GM23248 (cell line): Measurements from ENCODE around the gene POLR1E. TPM values are rescaled to one million over a fixed set of nuclear protein-coding genes. Genes with fewer than 3 reads are reported as not detected.

Experiments
- DNase-seq: peaks from one replicate; pipeline ENCODE4 v3.0.0-alpha.2; 2015
- H2AFZ ChIP-seq: fragments of 200-600 bp; sonication (generic); 2 replicates; pipeline ENCODE4 v1.6.1; 2016; ENCODE audit warnings: antibody characterized with exemption
- H3F3A ChIP-seq: fragments of 200-600 bp; sonication (generic); 2 replicates; pipeline ENCODE4 v1.6.1; 2016; ENCODE audit warnings: mild to moderate bottlenecking, antibody characterized with exemption, mixed run types; ENCODE audit not compliant: insufficient read depth
- H3K27ac ChIP-seq: fragments of 200-600 bp; sonication (generic); 2 replicates; pipeline ENCODE4 v1.5.1; 2016; ENCODE audit warnings: mild to moderate bottlenecking
- H3K27me3 ChIP-seq: fragments of 200-600 bp; sonication (generic); replicated peaks from 2 replicates; pipeline ENCODE4 v1.6.1; 2016; ENCODE audit warnings: mild to moderate bottlenecking; ENCODE audit not compliant: insufficient read depth
- H3K36me3 ChIP-seq: fragments of 200-600 bp; sonication (generic); 2 replicates; pipeline ENCODE4 v1.6.1; 2016; ENCODE audit warnings: low read depth, mild to moderate bottlenecking
- H3K4me1 ChIP-seq: fragments of 200-600 bp; sonication (generic); 2 replicates; pipeline ENCODE4 v1.6.1; 2016; ENCODE audit warnings: mild to moderate bottlenecking; ENCODE audit not compliant: insufficient read depth
- H3K4me2 ChIP-seq: fragments of 200-600 bp; sonication (generic); one replicate; pipeline ENCODE4 v1.6.1; 2016; ENCODE audit warnings: mild to moderate bottlenecking; ENCODE audit not compliant: unreplicated experiment
- H3K4me3 ChIP-seq: fragments of 200-600 bp; sonication (generic); 2 replicates; pipeline ENCODE4 v1.5.1; 2016; ENCODE audit warnings: mild to moderate bottlenecking
- H3K79me2 ChIP-seq: fragments of 200-600 bp; sonication (generic); 2 replicates; pipeline ENCODE4 v1.6.1; 2016; ENCODE audit warnings: mild to moderate bottlenecking; ENCODE audit not compliant: insufficient read depth
- H3K9ac ChIP-seq: fragments of 200-600 bp; sonication (generic); 2 replicates; pipeline ENCODE4 v1.6.1; 2016; ENCODE audit warnings: mild to moderate bottlenecking
- H3K9me2 ChIP-seq: fragments of 200-600 bp; sonication (generic); 2 replicates; pipeline ENCODE4 v1.6.1; 2016; ENCODE audit warnings: mixed run types, mild to moderate bottlenecking, moderate library complexity; ENCODE audit not compliant: insufficient read depth
- H3K9me3 ChIP-seq: fragments of 200-600 bp; sonication (generic); one replicate; pipeline ENCODE4 v1.6.1; 2017; ENCODE audit warnings: low read depth
- H4K20me1 ChIP-seq: fragments of 200-600 bp; sonication (generic); 2 replicates; pipeline ENCODE4 v1.6.0; 2016; ENCODE audit not compliant: insufficient read depth
- EZH2 ChIP-seq: fragments of 200-600 bp; sonication (generic); IDR thresholded peaks from 2 replicates; pipeline ENCODE4 v1.6.1; 2018; ENCODE audit warnings: antibody characterized with exemption, mild to moderate bottlenecking; ENCODE audit not compliant: insufficient read depth, poor library complexity, severe bottlenecking
- EZH2phosphoT487 ChIP-seq: fragments of 200-600 bp; sonication (generic); IDR thresholded peaks from 2 replicates; pipeline ENCODE4 v1.6.1; 2018; ENCODE audit warnings: antibody characterized with exemption, moderate library complexity, mild to moderate bottlenecking, low read depth; ENCODE audit not compliant: insufficient read depth
- WGBS, 2 experiments: methylation state at CpG; one replicate each; pipeline ENCODE4 v1.1.6; 2015 to 2017; ENCODE audit warnings: low lambda C conversion rate in 2 of 2, low coverage in 1 of 2; ENCODE audit errors: missing lambda C conversion rate in 2 of 2; 5-methylcytosine and 5-hydroxymethylcytosine counted together
- in situ Hi-C: fragments of 300-500 bp; cut with MboI; formaldehyde crosslinking; loops from 2 replicates; pipeline ENCODE4 v1.15.0; 2020
- polyA plus RNA-seq: library from polyadenylated mRNA; unstranded; fragments of >200 nt; fragmentation: Nextera tagmentation; extraction: Ambion mirVana; gene quantifications from 2 replicates; pipeline ENCODE4 v1.2.1, GENCODE V29; 2016
- total RNA-seq: library from RNA; depleted of rRNA; stranded (reverse); fragments of >200 nt; shearing (Covaris generic); gene quantifications from 2 replicates; pipeline ENCODE4 v1.2.3, GENCODE V29; 2014

Gene POLR1E
- total and polyA plus RNA-seq, 2 experiments from 2014 or later: 16.9 to 27.5 TPM

DNA sequence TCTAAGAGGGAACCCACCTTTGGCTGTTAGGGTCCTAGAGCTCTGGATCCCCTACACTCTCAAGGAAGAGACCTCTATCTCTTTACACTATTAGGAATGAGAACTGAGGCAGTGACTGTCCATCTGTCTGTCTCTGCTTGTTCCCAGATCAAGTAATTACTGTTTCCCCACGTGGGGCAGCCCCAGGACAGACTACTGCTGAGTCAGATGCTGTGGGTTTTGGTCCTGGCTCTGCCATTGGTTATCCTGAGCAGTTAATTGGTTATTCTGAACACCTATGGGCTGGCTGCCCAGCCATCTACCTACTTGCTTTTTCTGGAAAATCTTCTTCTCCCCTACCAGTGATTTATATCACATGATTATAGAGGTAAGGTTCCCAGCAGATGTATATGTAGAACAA, 57.1 kb downstream of the POLR1E start:
- Histone ChIP-seq H3K27me3 (no peaks in the 10 kb centered on the region), H3K4me2 (no peak overlapping the region), H3K36me3 (no peaks in the 10 kb centered on the region; the same call in 1 of the 2 replicates), H3F3A (no peaks in the 10 kb centered on the region), H3K79me2 (no peaks in the 10 kb centered on the region), H3K4me1 (no peaks in the 10 kb centered on the region), H2AFZ (no peak overlapping the region), H3K9ac (no peak overlapping the region), H3K4me3 (no peak overlapping the region), H3K9me3 (no peaks in the 10 kb centered on the region), H4K20me1 (no peaks in the 10 kb centered on the region), H3K9me2 (no peaks in the 10 kb centered on the region), H3K27ac (no peak overlapping the region)
- TF ChIP-seq EZH2phosphoT487 (no peak), EZH2 (no peak)
- DNase-seq: no peak
- 40 to 84% methylated on average over 1 of the region's 1 CpG for WGBS, 2 experiments
- in situ Hi-C loops: no loop called here

DNA sequence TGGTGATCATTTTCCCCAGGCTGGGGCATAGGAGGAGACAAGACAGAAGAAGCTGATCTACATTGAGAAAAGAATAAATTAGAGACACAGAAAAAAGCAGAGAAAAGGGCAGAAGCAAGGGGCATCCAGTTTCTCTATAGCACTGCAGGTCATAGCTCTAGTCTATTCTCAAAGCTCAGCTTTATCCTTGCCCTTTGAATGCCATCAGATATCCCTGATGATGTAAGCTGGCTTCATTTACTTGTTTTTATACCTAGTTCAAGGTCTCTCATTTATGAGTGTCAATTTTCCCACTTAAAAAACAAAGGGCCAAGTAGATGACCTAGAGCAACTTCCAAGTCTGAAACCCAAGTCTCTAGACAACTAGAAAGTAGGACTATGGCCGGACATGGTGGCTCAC, 57.7 kb downstream of the POLR1E start:
- Histone ChIP-seq H3K4me1 (no peaks in the 10 kb centered on the region), H3K9ac (no peak overlapping the region), H4K20me1 (no peaks in the 10 kb centered on the region), H3K9me2 (no peaks in the 10 kb centered on the region), H3K4me2 (no peak overlapping the region), H3K4me3 (no peak overlapping the region), H3F3A (no peaks in the 10 kb centered on the region), H3K9me3 (no peaks in the 10 kb centered on the region), H2AFZ (no peak overlapping the region), H3K36me3 (no peaks in the 10 kb centered on the region; the same call in 1 of the 2 replicates), H3K27ac (no peak overlapping the region), H3K79me2 (no peaks in the 10 kb centered on the region), H3K27me3 (no peaks in the 10 kb centered on the region)
- DNase-seq: no peak
- in situ Hi-C loops: no loop called here
- TF ChIP-seq EZH2 (no peak), EZH2phosphoT487 (no peak)
- 97 to 100% methylated on average over 1 of the region's 1 CpG for WGBS, 2 experiments

DNA sequence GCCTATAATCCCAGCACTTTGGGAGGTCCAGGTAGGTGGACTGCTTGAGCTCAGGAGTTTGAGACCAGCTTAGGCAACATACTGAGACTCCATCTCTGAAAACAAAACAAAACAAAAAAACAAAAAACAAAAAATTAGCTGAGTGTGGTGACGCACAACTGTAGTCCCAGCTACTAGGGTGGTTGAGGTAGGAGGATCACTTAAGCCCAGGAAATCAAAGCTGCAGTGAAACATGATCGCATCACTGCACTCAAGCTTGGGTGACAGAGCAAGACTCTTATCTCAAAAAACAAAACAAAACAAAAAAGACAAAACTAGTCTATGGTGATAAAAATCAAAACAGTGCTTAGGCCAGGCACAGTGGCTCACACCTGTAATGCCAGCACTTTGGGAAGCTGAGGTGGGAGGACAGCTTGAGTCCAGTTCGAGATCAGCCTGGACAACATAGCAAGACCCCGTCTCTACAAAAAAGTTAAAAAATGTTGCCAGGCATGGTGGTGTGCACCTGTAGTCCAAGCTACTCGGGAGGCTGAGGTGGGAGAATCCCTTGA, 61.7 kb downstream of the POLR1E start:
- Histone ChIP-seq H3K36me3 (no peaks in the 10 kb centered on the region), H3K4me2 (no peak overlapping the region), H3K9me3 (no peaks in the 10 kb centered on the region), H3F3A (no peaks in the 10 kb centered on the region), H3K4me1 (no peaks in the 10 kb centered on the region), H4K20me1 (no peaks in the 10 kb centered on the region), H3K79me2 (no peaks in the 10 kb centered on the region), H3K4me3 (no peak overlapping the region), H3K27me3 (no peaks in the 10 kb centered on the region), H2AFZ (no peak overlapping the region), H3K9me2 (no peaks in the 10 kb centered on the region), H3K27ac (no peak overlapping the region), H3K9ac (no peak overlapping the region)
- no peak for DNase-seq
- 93 to 98% methylated on average over 5 of the region's 5 CpGs for WGBS, 2 experiments
- TF ChIP-seq EZH2: no peak
- TF ChIP-seq EZH2phosphoT487: no peak
- in situ Hi-C loops: no loop called here

DNA sequence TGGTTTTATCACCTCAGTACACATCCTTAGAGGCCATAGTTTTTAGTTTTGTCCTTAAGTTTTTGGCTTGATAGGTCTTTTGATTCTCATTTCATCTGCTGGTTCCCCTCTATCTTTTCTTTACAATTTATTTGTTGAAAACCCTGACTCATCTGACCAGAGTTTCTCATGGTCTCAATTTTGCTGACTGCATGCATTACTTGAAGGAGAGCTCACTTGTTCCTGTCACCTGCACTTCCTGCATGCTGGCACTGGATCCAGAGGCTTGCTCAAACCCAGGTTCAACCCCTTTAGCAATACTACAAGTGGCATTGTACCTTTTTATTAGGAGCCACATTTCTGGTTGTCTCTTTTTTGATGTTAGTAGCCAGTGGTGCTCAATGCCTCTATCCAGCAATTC, 63.8 kb downstream of the POLR1E start:
- DNase-seq: peak; percentile 5
- no peaks in the 10 kb centered on the region for H3K4me1 ChIP-seq
- no peaks in the 10 kb centered on the region for H3F3A ChIP-seq
- no peak overlapping the region for H3K27ac ChIP-seq
- H3K9me2 ChIP-seq: no peaks in the 10 kb centered on the region
- no peak overlapping the region for H3K4me3 ChIP-seq
- no peaks in the 10 kb centered on the region for H3K79me2 ChIP-seq
- no peak overlapping the region for H3K9ac ChIP-seq
- H2AFZ ChIP-seq: no peak overlapping the region
- no peak for TF ChIP-seq EZH2phosphoT487
- TF ChIP-seq EZH2: no peak
- no peaks in the 10 kb centered on the region for H3K9me3 ChIP-seq
- no peaks in the 10 kb centered on the region for H3K27me3 ChIP-seq
- no peaks in the 10 kb centered on the region for H4K20me1 ChIP-seq
- no peak overlapping the region for H3K4me2 ChIP-seq
- H3K36me3 ChIP-seq: no peaks in the 10 kb centered on the region
- in situ Hi-C loops: no loop called here

DNA sequence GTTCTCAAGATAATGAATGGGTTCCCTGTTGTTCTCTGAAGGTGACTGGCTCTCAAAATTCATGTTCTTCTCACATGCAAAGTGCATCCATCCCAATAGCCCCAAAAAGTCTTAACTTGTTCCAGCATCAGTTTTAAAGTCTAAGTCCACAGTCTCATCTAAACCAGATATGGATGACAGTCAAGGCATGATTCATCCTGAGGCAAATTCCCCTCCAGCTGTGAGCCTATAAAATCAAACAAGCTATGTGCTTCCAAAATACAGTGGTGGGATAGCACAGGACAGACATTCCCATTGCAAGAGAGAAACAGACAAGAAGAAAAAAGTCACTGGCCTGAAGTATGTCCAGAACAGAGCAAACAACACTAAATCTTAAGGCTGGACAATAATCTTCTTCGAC, 65.0 kb downstream of the POLR1E start:
- Histone ChIP-seq H2AFZ (no peak overlapping the region), H3K4me2 (no peak overlapping the region), H3K79me2 (no peaks in the 10 kb centered on the region), H3K4me3 (no peak overlapping the region), H3K4me1 (peaks cover 3% of the 10 kb centered on the region; the same call in 1 of the 2 replicates), H3K9me3 (no peaks in the 10 kb centered on the region), H3K9ac (no peak overlapping the region), H4K20me1 (no peaks in the 10 kb centered on the region), H3K27me3 (no peaks in the 10 kb centered on the region), H3K27ac (no peak overlapping the region), H3K9me2 (no peaks in the 10 kb centered on the region), H3K36me3 (no peaks in the 10 kb centered on the region), H3F3A (no peaks in the 10 kb centered on the region)
- 89 to 100% methylated on average over 1 of the region's 1 CpG for WGBS, 2 experiments
- in situ Hi-C loops: no loop called here
- TF ChIP-seq EZH2phosphoT487 (no peak), EZH2 (no peak)
- peak; percentile 25 for DNase-seq
